ENCODE measurements around the gene CUBN.

CUBN gene

GRCh38 chr10:16954280-16955030 is 175.2 kb downstream of the CUBN start:
- in situ Hi-C loops (cut with MboI; ENCODE audit: low sequenced_read_pairs): no loop called here

GRCh38 chr10:16953270-16953669 is 176.3 kb downstream of the CUBN start:
- in situ Hi-C loops (cut with MboI; ENCODE audit: low sequenced_read_pairs): no loop called here

- in situ Hi-C loops (cut with MboI; ENCODE audit: low sequenced_read_pairs): no loop called here
Observed at GRCh38 chr10:16952610-16953009, 177.0 kb downstream of the CUBN start.

- in situ Hi-C loops (cut with MboI; ENCODE audit: low sequenced_read_pairs): no loop called here
Observed at GRCh38 chr10:16952080-16952479, 177.5 kb downstream of the CUBN start.

GRCh38 chr10:16950656-16951601 is 178.7 kb downstream of the CUBN start:
- in situ Hi-C loops (cut with MboI; ENCODE audit: low sequenced_read_pairs): no loop called here

GRCh38 chr10:16949816-16950215 is 179.8 kb downstream of the CUBN start:
- in situ Hi-C loops (cut with MboI; ENCODE audit: low sequenced_read_pairs): no loop called here

- in situ Hi-C loops (cut with MboI; ENCODE audit: low sequenced_read_pairs): no loop called here
Observed at GRCh38 chr10:16948361-16948760, 181.2 kb downstream of the CUBN start.

GRCh38 chr10:16947069-16947468 is 182.5 kb downstream of the CUBN start:
- in situ Hi-C loops (cut with MboI; ENCODE audit: low sequenced_read_pairs): no loop called here

- in situ Hi-C loops (cut with MboI; ENCODE audit: low sequenced_read_pairs): no loop called here
Observed at GRCh38 chr10:16945593-16945992, 184.0 kb downstream of the CUBN start.

- in situ Hi-C loops (cut with MboI; ENCODE audit: low sequenced_read_pairs): no loop called here
Observed at GRCh38 chr10:16944986-16945385, 184.6 kb downstream of the CUBN start.

GRCh38 chr10:16944402-16944801 is 185.2 kb downstream of the CUBN start:
- in situ Hi-C loops (cut with MboI; ENCODE audit: low sequenced_read_pairs): no loop called here

- in situ Hi-C loops (cut with MboI; ENCODE audit: low sequenced_read_pairs): no loop called here
Observed at GRCh38 chr10:16943295-16944285, 186.0 kb downstream of the CUBN start.

- in situ Hi-C loops (cut with MboI; ENCODE audit: low sequenced_read_pairs): no loop called here
Observed at GRCh38 chr10:16942381-16943078, 187.1 kb downstream of the CUBN start.

GRCh38 chr10:16941870-16942269 is 187.7 kb downstream of the CUBN start:
- in situ Hi-C loops (cut with MboI; ENCODE audit: low sequenced_read_pairs): no loop called here

GRCh38 chr10:16941067-16941466 is 188.5 kb downstream of the CUBN start:
- in situ Hi-C loops (cut with MboI; ENCODE audit: low sequenced_read_pairs): no loop called here

GRCh38 chr10:16938952-16939351 is 190.7 kb downstream of the CUBN start:
- in situ Hi-C loops (cut with MboI; ENCODE audit: low sequenced_read_pairs): no loop called here

GRCh38 chr10:16934461-16934860 is 195.2 kb downstream of the CUBN start:
- in situ Hi-C loops (cut with MboI; ENCODE audit: low sequenced_read_pairs): no loop called here

GRCh38 chr10:16933783-16934182 is 195.8 kb downstream of the CUBN start:
- in situ Hi-C loops (cut with MboI; ENCODE audit: low sequenced_read_pairs): no loop called here

- in situ Hi-C loops (cut with MboI; ENCODE audit: low sequenced_read_pairs): no loop called here
Observed at GRCh38 chr10:16931930-16932329, 197.7 kb downstream of the CUBN start.

- in situ Hi-C loops (cut with MboI; ENCODE audit: low sequenced_read_pairs): no loop called here
Observed at GRCh38 chr10:16930540-16930939, 199.1 kb downstream of the CUBN start.

All from hTERT RPE-1 (cell line).